GM12865 (cell line): ENCODE measurements around the gene TBATA.

Source experiments
- DNase-seq: peaks from one replicate; pipeline ENCODE4 v3.0.0; 2010; ENCODE audit warnings: low read depth
- H3K4me3 ChIP-seq: 2 replicates; pipeline ENCODE4 v1.5.1; 2011; ENCODE audit warnings: mild to moderate bottlenecking, low read depth, low read length, control low read depth
- TF ChIP-seq, protein P1 (sequence below): IDR thresholded peaks from 2 replicates; pipeline ENCODE4 v1.5.1; 2011; ENCODE audit warnings: low read length, control low read depth, low read depth, inconsistent platforms; ENCODE audit not compliant: insufficient read depth; ENCODE audit errors: missing control alignments

Gene TBATA

DNA sequence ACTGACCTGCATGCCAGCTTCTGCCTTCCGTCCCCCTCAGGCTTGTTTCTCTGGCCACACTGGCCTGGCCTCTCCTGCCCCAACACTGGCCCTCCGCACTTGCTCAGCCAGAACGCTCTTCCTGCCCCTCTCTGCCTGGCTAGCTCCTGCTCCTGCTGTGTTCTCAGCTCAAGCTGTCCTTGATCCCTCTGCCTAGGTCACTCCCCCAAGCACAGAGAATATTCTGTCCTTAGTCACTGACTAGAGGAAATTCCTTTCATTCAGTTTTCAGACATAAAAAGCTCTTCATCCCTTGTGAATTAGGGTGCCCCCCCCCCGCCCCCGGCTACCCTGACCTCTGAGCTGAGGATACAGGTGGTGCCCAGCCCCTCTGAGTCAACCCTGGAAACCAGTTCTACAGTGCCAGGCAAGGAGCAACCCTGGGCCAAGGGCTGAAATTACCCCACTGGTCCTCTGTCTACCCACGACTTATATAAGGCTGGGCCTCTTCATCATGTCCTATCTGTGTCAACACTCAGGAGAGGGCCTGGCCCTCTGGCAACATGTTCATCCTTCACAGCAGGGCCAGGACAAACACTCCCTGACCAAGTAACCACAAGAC is 23.9 kb upstream of the TBATA start:
- no peak for DNase-seq
- TF ChIP-seq, protein P1, sequence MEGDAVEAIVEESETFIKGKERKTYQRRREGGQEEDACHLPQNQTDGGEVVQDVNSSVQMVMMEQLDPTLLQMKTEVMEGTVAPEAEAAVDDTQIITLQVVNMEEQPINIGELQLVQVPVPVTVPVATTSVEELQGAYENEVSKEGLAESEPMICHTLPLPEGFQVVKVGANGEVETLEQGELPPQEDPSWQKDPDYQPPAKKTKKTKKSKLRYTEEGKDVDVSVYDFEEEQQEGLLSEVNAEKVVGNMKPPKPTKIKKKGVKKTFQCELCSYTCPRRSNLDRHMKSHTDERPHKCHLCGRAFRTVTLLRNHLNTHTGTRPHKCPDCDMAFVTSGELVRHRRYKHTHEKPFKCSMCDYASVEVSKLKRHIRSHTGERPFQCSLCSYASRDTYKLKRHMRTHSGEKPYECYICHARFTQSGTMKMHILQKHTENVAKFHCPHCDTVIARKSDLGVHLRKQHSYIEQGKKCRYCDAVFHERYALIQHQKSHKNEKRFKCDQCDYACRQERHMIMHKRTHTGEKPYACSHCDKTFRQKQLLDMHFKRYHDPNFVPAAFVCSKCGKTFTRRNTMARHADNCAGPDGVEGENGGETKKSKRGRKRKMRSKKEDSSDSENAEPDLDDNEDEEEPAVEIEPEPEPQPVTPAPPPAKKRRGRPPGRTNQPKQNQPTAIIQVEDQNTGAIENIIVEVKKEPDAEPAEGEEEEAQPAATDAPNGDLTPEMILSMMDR: no peak

DNA sequence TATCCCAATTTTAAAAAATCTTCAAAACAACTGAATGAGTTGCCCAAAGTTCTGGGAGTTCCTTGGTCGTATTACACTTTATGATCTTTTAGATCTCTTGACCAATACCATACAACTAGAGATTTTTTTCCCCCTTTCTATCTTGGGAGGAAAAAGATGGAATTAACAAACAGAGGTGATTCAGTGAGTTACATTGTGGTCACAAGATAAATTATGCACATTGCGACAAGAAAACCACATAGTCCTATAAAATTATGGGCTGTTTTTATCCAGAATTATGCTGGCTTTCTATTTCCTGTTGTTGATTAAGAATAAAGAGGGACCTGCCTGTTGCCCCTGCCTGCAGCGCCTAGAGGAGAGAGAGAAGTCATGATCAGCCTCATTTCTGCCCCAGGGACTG is 22.4 kb upstream of the TBATA start:
- DNase-seq: no peak
- TF ChIP-seq, protein P1: no peak
- no peak overlapping the region for H3K4me3 ChIP-seq

More for the DNA sequence above, 23.9 kb upstream of the TBATA start:
- H3K4me3 ChIP-seq: no peak overlapping the region

DNA sequence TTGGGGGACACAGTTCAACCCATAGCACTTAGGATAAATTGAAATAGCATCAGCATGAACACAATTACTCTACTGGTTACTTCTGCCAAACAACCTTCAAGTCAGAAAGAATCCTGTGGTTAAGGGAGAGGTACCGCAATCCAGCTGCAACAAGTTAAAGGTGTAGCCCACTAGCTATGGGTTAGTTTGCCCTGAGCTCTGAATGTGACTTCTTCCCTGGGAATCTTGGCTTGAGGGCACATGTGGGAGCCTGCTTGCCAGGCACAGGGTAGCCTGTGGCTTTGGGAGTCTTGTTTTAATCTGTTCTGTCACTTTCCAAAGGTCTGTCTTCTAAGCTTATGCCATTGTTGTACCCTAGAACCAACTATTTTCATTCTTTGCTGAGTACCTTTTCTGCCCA is 21.7 kb upstream of the TBATA start:
- TF ChIP-seq, protein P1: no peak
- H3K4me3 ChIP-seq: no peak overlapping the region
- DNase-seq: no peak

DNA sequence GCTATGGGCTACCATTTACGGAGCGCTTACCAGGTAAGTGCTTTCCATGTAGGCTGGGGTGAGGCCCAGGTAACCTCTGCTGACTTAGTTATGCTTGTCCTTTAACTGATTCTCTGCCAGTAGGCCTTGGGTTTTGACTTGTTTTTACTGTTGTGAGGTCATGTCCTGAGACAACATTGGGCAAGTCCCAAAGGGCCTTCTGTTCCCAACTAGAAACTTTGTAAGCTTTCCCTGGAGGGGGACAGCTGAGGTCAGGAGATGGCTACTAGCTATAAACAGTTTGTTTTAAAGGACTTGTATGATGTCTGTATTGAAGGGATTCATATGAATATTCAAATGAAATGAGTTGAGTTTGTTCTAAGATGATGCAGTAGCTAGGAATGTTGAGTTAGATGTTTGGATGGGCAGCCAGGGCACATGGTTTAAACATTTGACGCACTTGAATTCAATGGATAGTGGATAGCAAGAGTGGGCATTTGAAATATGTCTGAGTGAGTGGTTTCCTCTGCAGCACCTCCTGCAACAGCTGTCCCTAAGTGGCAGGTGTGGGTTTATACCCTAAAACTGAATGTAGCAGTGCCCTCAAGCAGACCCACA is 20.5 kb upstream of the TBATA start:
- no peak for DNase-seq
- TF ChIP-seq, protein P1: no peak
- no peak overlapping the region for H3K4me3 ChIP-seq

DNA sequence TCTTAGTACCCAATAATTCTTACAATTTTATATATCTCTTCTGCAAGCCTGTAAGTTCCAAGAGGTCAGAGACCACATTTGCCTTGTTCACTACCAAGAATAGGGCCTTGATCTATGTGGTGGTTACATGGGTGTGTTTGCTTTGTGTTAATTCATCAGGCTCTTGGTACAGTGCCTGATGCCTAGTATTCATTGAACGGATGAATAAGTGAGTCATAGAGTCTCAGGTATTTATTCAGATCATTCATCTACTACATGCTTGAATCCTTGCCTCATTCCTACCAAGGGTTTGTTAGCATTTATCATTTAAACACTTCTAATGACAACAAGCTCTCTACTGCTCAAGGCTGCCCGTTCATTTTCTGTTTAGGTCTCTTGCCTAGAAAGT is 19.2 kb upstream of the TBATA start:
- H3K4me3 ChIP-seq: no peak overlapping the region
- DNase-seq: no peak
- TF ChIP-seq, protein P1: no peak

DNA sequence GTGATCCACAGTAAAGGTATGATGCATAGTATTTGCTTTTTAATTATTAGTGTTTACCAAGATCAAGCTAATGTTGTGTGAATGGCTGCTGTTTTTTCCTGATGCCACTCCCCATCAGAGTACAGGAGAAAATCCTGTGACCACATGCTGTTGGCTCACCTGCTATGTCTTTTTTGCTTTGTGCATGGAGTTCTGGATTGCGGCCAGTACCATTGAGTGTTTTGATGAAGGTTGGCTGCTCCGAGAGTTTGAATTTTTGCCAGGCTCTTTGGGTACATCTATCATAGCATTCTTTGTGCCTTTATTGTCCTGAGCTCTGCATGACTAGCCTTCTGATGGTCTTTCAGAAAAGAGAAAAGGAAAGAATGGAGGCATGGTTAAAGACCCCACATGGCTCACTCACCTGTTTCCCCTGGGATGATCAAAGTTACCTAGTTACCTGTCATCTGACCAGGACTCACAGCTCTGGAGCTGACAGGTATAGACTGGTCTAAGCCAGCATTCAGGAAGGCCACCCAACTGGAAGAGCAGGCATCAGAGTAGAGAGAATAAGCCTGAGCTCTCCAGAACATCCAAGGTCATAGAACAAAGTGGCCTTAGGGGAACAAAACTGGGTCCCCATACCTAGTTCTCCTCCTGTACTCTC is 18.7 kb upstream of the TBATA start:
- TF ChIP-seq, protein P1: no peak

More for the DNA sequence above, 18.7 kb upstream of the TBATA start:
- DNase-seq: no peak
- H3K4me3 ChIP-seq: no peak overlapping the region
